MM.1S (cell line): ENCODE data around the gene CDC42SE2.

ENCODE experiments used
- EZH2 ChIP-seq: fragments of 300-600 bp; sonication (generic); optimal IDR thresholded peaks from 2 replicates; pipeline ENCODE3; 2017; ENCODE audit warnings: low read depth, mild to moderate bottlenecking, antibody characterized with exemption, low read length, mixed read lengths
- TF ChIP-seq, protein P1 (sequence below): fragments of 300-600 bp; sonication (generic); IDR thresholded peaks from 2 replicates; pipeline ENCODE4 v1.5.1; 2016; ENCODE audit warnings: antibody characterized with exemption, low read length, mixed read lengths

DNA sequence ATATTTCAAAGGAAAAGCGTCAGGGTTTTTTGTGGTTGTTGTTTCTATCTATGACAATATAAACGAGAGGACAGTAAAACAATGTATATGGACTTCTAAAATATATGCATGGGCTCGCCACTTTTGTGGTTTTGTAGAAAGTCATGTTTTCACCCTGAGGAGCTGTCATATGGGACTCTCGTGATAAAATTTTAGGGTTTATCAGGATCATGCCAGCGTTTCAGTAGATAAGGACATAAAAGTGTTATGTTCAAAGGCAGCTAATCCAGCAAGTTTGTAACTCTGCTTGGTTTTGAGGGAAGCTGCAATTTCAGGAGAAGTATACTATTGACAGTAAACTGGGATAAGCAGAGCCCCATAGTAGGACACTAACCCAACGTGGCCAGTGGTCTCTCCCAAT is 120.3 kb downstream of the CDC42SE2 start:
- TF ChIP-seq, protein P1, sequence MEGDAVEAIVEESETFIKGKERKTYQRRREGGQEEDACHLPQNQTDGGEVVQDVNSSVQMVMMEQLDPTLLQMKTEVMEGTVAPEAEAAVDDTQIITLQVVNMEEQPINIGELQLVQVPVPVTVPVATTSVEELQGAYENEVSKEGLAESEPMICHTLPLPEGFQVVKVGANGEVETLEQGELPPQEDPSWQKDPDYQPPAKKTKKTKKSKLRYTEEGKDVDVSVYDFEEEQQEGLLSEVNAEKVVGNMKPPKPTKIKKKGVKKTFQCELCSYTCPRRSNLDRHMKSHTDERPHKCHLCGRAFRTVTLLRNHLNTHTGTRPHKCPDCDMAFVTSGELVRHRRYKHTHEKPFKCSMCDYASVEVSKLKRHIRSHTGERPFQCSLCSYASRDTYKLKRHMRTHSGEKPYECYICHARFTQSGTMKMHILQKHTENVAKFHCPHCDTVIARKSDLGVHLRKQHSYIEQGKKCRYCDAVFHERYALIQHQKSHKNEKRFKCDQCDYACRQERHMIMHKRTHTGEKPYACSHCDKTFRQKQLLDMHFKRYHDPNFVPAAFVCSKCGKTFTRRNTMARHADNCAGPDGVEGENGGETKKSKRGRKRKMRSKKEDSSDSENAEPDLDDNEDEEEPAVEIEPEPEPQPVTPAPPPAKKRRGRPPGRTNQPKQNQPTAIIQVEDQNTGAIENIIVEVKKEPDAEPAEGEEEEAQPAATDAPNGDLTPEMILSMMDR, result no peak
- no peak for TF ChIP-seq EZH2
